Chondrocyte (in vitro differentiated cells): ENCODE results near the gene RBM20. TPM values are rescaled to one million over a fixed set of nuclear protein-coding genes. Genes with fewer than 3 reads are reported as not detected.
A peak's percentile ranks its signal among the peaks of the same experiment; 100 is the strongest.

Source experiments
- DNase-seq: peaks from one replicate; pipeline ENCODE4 v3.0.0; 2021; ENCODE audit warnings: mixed read lengths, low spot score
- H3K27ac Mint-ChIP-seq: one replicate; pipeline ENCODE4 v1.8.0; 2021; ENCODE audit warnings: mild to moderate bottlenecking, moderate library complexity, mixed read lengths; ENCODE audit not compliant: unreplicated experiment
- H3K27me3 Mint-ChIP-seq: 2 replicates; pipeline ENCODE4 v1.8.0; 2021; ENCODE audit warnings: low read depth, mixed read lengths
- H3K36me3 Mint-ChIP-seq: 2 replicates; pipeline ENCODE4 v1.8.0; 2021; ENCODE audit warnings: low read depth, mixed read lengths
- H3K4me1 Mint-ChIP-seq: 2 replicates; pipeline ENCODE4 v1.8.0; 2021; ENCODE audit warnings: low read depth, mild to moderate bottlenecking, mixed read lengths
- H3K4me3 Mint-ChIP-seq: one replicate; pipeline ENCODE4 v1.8.0; 2021; ENCODE audit warnings: mild to moderate bottlenecking, moderate library complexity, mixed read lengths; ENCODE audit not compliant: unreplicated experiment
- H3K9me3 Mint-ChIP-seq: 2 replicates; pipeline ENCODE4 v1.8.0; 2021; ENCODE audit warnings: low read depth, mixed read lengths
- CTCF ChIP-seq: fragments of 200-600 bp; sonication (generic); IDR thresholded peaks from 2 replicates; pipeline ENCODE4 v1.5.0; 2021; ENCODE audit warnings: antibody characterized with exemption, mild to moderate bottlenecking, moderate library complexity
- total RNA-seq: library from RNA; stranded (reverse); gene quantifications from 3 replicates; pipeline ENCODE4 v1.2.1, GENCODE V29; 2021

The RBM20 gene
- total RNA-seq, 1 donor from 2014 or later: 3.6 TPM

- Mint-ChIP-seq H3K9me3 (no peaks in the 10 kb centered on the region), H3K4me1 (peaks cover 29% of the 10 kb centered on the region)
Observed at GRCh38 chr10:110804376-110804775, 160.2 kb downstream of the RBM20 start.

DNA sequence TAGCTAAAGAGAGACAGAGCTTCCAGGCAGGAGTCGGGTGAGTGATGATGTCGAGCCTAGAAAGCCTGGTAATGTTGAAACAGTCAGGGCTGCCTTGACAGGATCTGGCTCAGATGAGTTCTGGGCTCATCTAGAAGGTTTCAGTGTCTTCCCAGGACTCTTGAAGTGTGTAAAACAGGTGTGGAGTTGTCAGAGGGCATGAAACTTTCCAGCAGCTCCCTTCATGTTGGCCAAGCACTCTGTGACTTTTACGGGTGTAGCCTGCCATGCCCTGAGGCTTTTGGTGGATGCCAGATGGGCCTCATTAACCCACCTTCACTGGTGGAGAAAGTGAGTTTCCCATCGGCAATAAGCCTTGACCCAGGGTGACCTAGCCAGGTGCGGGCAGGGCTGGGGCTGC is 161.2 kb downstream of the RBM20 start:
- Mint-ChIP-seq H3K36me3 (peaks cover 2% of the 10 kb centered on the region), H3K27ac (no peak overlapping the region), H3K4me3 (no peak overlapping the region), H3K4me1 (peaks cover 29% of the 10 kb centered on the region), H3K9me3 (no peaks in the 10 kb centered on the region), H3K27me3 (no peaks in the 10 kb centered on the region)
- no peak for TF ChIP-seq CTCF
- DNase-seq: no peak

More at GRCh38 chr10:110804376-110804775, 160.2 kb downstream of the RBM20 start:
- no peak for DNase-seq
- Mint-ChIP-seq H3K27ac (no peak overlapping the region), H3K27me3 (no peaks in the 10 kb centered on the region), H3K4me3 (no peak overlapping the region), H3K36me3 (peaks cover 2% of the 10 kb centered on the region)
- TF ChIP-seq CTCF: no peak

- H3K27me3 Mint-ChIP-seq: no peaks in the 10 kb centered on the region
- peaks cover 2% of the 10 kb centered on the region for H3K36me3 Mint-ChIP-seq
- H3K27ac Mint-ChIP-seq: no peak overlapping the region
- no peak overlapping the region for H3K4me3 Mint-ChIP-seq
- TF ChIP-seq CTCF: no peak
- no peak for DNase-seq
- no peaks in the 10 kb centered on the region for H3K9me3 Mint-ChIP-seq
- peaks cover 29% of the 10 kb centered on the region for H3K4me1 Mint-ChIP-seq
Observed at GRCh38 chr10:110806335-110806734, 162.2 kb downstream of the RBM20 start.

- Mint-ChIP-seq H3K4me3 (no peak overlapping the region), H3K4me1 (peaks cover 17% of the 10 kb centered on the region), H3K27ac (no peak overlapping the region), H3K27me3 (no peaks in the 10 kb centered on the region), H3K36me3 (peaks cover 2% of the 10 kb centered on the region), H3K9me3 (no peaks in the 10 kb centered on the region)
- DNase-seq: no peak
- TF ChIP-seq CTCF: no peak
Observed at GRCh38 chr10:110808123-110808522, 164.0 kb downstream of the RBM20 start.

DNA sequence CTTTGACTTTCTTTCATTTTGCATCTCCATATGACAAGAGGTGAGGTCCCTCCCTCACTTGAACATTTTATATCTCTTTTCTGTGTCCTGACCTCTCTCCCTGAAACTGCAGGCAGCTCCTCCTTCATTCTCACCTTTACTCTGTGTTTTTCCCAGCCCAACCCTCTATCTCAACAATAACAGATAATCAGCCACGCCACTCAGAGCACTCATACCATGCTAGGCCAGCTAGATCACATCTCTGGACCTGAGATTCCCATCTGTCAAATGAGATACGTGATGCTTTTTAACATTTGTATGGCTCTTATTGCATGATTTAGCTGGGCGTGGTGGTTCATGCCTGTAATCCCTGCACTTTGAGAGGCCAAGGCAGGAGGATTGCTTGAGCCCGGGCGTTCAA is 164.5 kb downstream of the RBM20 start:
- TF ChIP-seq CTCF: no peak
- H3K4me1 Mint-ChIP-seq: peaks cover 12% of the 10 kb centered on the region
- peaks cover 2% of the 10 kb centered on the region for H3K36me3 Mint-ChIP-seq
- H3K9me3 Mint-ChIP-seq: no peaks in the 10 kb centered on the region
- no peak for DNase-seq
- H3K27ac Mint-ChIP-seq: peak overlapping the region; percentile 37
- no peak overlapping the region for H3K4me3 Mint-ChIP-seq
- H3K27me3 Mint-ChIP-seq: no peaks in the 10 kb centered on the region
